Thyroid gland (tissue), 4 donors: ENCODE measurements around the gene THBS4. TPM values are rescaled to one million over a fixed set of nuclear protein-coding genes. Genes with fewer than 3 reads are reported as not detected.

Source experiments
- DNase-seq, 2 donors: peaks; one replicate each; pipeline ENCODE4 v3.0.0-alpha.2; 2019
- H3K27ac ChIP-seq, 3 donors: fragments of 200-600 bp; sonication (generic); 1 replicate in 2 of 3; 2 replicates in 1 of 3; pipeline ENCODE4 v1.5.1; 2016 to 2019; ENCODE audit warnings: mild to moderate bottlenecking in 1 of 3, moderate library complexity in 1 of 3
- H3K27me3 ChIP-seq: fragments of 200-600 bp; sonication (generic); one replicate; pipeline ENCODE4 v1.5.1; 2019
- H3K36me3 ChIP-seq, 2 donors: fragments of 200-600 bp; sonication (generic); one replicate each; pipeline ENCODE4 v1.5.1; 2016 to 2019
- H3K4me1 ChIP-seq, 2 donors: fragments of 200-600 bp; sonication (generic); one replicate each; pipeline ENCODE4 v1.5.1; 2017 to 2019
- H3K4me3 ChIP-seq, 3 donors: fragments of 200-600 bp; sonication (generic); replicated peaks in 1 of 3; 1 replicate in 2 of 3; 2 replicates in 1 of 3; pipeline ENCODE4 v1.5.1; 2016; ENCODE audit warnings: mild to moderate bottlenecking in 1 of 3
- H3K9me3 ChIP-seq: fragments of 200-600 bp; sonication (generic); one replicate; pipeline ENCODE4 v1.5.1; 2017
- POLR2A ChIP-seq, 2 donors: fragments of 450-650 bp; IDR thresholded peaks; one replicate each; pipeline ENCODE4 v1.6.1; 2017; ENCODE audit warnings: antibody characterized with exemption in 2 of 2, mild to moderate bottlenecking in 2 of 2, moderate library complexity in 1 of 2
- WGBS, 2 donors: methylation state at CpG; one replicate each; pipeline ENCODE4 v1.1.5; 2017; 5-methylcytosine and 5-hydroxymethylcytosine counted together
- intact Hi-C: fragments of 100-400 bp; cut with DNase I; formaldehyde crosslinking; loops from one replicate; pipeline ENCODE4 v1.15.1; 2023
- total RNA-seq, 4 donors: library from RNA; depleted of rRNA; stranded (reverse); fragments of >200 nt; gene quantifications; one replicate each; pipeline ENCODE4 v1.2.3, GENCODE V29; 2016
- TF ChIP-seq, protein P1 (sequence below), 6 experiments: fragments of 200-600 bp in 3 of 6; fragments of 450-650 bp in 3 of 6; sonication (generic) in 3 of 6; IDR thresholded peaks; one replicate each; pipeline ENCODE4 v1.5.1; 2016 to 2019; ENCODE audit warnings: antibody characterized with exemption in 6 of 6, mild to moderate bottlenecking in 2 of 6, inconsistent platforms in 1 of 6, moderate library complexity in 1 of 6

THBS4 gene
- total RNA-seq, 4 donors from 2014 or later = 2.4 to 4.5 (median 3.1) TPM

DNA sequence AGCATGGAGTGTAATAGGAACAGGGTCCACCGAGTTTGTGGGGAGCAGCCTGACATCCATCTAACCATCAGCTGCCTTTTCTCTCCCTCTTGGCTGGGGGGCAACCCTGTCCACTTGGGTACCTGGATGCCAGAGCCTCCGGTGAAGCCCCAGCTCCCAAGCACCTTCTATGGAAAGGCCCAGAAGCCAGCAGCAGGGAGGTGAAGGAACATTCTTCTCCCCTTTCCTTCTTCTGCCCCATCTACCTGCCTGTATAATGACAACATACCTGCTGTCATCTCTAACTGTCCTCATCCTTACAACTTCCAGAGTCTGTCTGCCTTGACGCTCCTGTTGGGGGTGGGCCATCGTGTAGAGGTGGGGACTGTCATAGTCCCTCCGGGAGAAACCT lies 33.1 kb downstream of the THBS4 start:
- intact Hi-C loops = no loop called here
- H3K9me3 ChIP-seq = no peaks in the 10 kb centered on the region
- H3K27me3 ChIP-seq = no peaks in the 10 kb centered on the region
- no peak for DNase-seq
- H3K27ac ChIP-seq = no peak overlapping the region
- no peaks in the 10 kb centered on the region for H3K36me3 ChIP-seq
- no peak for TF ChIP-seq POLR2A (IDR thresholded peaks at IDR 0.05)
- peaks cover 0 to 7% of the 10 kb centered on the region in 2 donors for H3K4me1 ChIP-seq
- 94 to 100% methylated on average over 5 of the region's 5 CpGs for WGBS, 2 donors
- no peak overlapping the region for H3K4me3 ChIP-seq

DNA sequence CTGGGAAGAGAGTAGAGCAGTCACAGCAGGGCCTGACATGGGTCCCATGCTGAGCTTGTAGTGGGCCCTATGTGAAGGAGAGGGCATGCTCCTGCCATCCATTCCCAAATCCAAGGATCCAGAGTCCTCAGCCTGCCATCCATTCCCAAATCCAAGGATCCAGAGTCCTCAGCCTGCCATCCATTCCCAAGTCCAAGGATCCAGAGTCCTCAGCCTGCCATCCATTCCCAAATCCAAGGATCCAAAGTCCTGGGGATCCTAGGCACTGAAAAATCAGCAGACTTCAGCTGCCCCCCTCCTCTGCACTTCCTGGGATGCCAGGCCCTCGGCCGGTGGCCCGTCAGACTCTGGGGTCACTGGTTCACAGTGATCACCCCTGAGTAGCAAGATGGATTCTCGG lies 33.6 kb downstream of the THBS4 start:
- Histone ChIP-seq H3K4me1 (peaks cover 0 to 7% of the 10 kb centered on the region in 2 donors), H3K27me3 (no peaks in the 10 kb centered on the region), H3K27ac (no peak overlapping the region), H3K4me3 (no peak overlapping the region), H3K36me3 (no peaks in the 10 kb centered on the region), H3K9me3 (no peaks in the 10 kb centered on the region)
- TF ChIP-seq, protein P1, sequence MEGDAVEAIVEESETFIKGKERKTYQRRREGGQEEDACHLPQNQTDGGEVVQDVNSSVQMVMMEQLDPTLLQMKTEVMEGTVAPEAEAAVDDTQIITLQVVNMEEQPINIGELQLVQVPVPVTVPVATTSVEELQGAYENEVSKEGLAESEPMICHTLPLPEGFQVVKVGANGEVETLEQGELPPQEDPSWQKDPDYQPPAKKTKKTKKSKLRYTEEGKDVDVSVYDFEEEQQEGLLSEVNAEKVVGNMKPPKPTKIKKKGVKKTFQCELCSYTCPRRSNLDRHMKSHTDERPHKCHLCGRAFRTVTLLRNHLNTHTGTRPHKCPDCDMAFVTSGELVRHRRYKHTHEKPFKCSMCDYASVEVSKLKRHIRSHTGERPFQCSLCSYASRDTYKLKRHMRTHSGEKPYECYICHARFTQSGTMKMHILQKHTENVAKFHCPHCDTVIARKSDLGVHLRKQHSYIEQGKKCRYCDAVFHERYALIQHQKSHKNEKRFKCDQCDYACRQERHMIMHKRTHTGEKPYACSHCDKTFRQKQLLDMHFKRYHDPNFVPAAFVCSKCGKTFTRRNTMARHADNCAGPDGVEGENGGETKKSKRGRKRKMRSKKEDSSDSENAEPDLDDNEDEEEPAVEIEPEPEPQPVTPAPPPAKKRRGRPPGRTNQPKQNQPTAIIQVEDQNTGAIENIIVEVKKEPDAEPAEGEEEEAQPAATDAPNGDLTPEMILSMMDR (IDR thresholded peaks at IDR 0.05) = no peak
- TF ChIP-seq POLR2A (IDR thresholded peaks at IDR 0.05) = no peak
- DNase-seq = no peak
- intact Hi-C loops = no loop called here
- WGBS, 2 donors = 84 to 100% methylated on average over 4 of the region's 4 CpGs

DNA sequence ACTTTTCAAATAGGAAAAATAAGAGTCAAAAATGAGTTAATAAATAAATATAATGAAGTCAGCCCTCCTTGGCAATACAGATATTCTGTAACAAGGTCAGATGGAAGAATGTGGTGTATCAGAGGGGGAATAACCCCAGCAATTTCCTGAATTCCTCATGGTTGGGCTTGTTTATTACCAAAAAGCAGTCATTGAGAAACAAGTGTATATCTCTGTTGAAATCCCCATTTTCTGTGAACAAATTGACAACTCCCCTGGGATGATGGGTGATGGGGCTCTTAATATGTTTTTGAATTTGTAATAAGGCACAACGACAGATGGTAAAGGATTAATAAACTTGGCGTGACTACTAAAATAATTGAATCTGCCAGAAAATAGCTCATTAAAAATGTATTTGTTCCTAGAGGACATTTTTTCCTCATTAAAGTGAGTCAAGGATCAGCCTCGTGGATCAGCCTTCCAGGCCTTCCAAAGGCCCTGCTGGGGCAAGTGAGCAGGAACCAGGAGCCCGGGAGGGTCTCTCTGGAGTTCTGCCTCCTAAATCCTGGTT lies 34.2 kb downstream of the THBS4 start:
- H3K4me3 ChIP-seq = no peak overlapping the region
- intact Hi-C loops = no loop called here
- no peaks in the 10 kb centered on the region for H3K27me3 ChIP-seq
- H3K9me3 ChIP-seq = no peaks in the 10 kb centered on the region
- DNase-seq = no peak
- no peak overlapping the region for H3K27ac ChIP-seq
- peaks cover 0 to 7% of the 10 kb centered on the region in 2 donors for H3K4me1 ChIP-seq
- 63 to 68% methylated on average over 4 of the region's 4 CpGs for WGBS, 2 donors
- TF ChIP-seq POLR2A (IDR thresholded peaks at IDR 0.05) = no peak
- TF ChIP-seq, protein P1 (IDR thresholded peaks at IDR 0.05) = no peak
- H3K36me3 ChIP-seq = no peaks in the 10 kb centered on the region

DNA sequence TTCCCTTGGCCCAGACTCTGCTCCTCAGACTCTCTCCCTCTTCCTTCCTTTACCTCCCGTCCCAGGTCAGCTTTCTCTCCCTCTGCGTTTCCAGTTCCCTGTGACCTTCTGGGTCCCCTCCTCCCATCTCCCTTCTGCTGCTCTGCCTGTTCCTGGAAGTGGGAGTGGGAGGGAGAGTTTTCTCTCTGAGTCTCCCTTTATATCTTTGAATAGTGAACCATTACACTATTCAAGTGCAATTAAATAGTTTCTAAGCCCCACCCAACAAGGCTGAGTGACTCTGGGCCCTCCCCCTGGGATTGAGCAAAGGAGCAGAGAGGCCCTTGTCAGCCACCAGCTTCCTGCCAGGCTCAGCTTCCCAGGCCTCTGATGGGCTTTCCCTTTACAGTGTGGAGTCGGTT lies 34.8 kb downstream of the THBS4 start:
- intact Hi-C loops = no loop called here
- TF ChIP-seq, protein P1 (IDR thresholded peaks at IDR 0.05) = no peak
- no peak for TF ChIP-seq POLR2A (IDR thresholded peaks at IDR 0.05)
- no peaks in the 10 kb centered on the region for H3K36me3 ChIP-seq
- H3K4me1 ChIP-seq = peaks cover 0 to 7% of the 10 kb centered on the region in 2 donors
- H3K27ac ChIP-seq = no peak overlapping the region
- H3K9me3 ChIP-seq = no peaks in the 10 kb centered on the region
- no peaks in the 10 kb centered on the region for H3K27me3 ChIP-seq
- no peak overlapping the region for H3K4me3 ChIP-seq
- DNase-seq = no peak
- 51 to 56% methylated on average over 3 of the region's 3 CpGs for WGBS, 2 donors

DNA sequence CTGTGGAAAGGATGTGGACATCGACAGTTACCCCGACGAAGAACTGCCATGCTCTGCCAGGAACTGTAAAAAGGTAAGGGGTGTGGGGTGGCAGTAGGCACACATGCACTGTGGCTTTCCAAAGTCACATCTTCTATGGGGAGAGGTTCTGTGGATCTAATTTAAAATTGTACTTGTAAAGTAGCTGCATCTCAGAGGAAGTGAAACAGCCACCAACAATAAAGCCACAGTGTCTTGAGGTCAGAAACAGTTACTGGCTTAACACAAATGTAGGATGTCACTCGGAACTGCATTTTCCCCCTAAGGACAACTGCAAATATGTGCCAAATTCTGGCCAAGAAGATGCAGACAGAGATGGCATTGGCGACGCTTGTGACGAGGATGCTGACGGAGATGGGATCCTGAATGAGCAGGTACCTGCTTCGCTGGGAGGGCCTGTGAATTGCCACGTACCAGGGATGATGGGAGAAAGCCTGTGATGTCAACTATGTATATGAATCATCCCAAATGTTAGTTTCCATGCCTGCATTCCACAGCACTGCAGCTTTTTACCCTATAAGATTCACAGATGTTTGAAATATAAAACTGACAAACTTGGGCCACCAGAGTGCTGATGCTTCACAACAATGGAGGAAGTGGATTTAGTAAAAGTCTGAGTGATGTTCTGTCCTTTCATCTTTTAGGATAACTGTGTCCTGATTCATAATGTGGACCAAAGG lies 35.3 kb downstream of the THBS4 start:
- no peak for TF ChIP-seq POLR2A (IDR thresholded peaks at IDR 0.05)
- TF ChIP-seq, protein P1 (IDR thresholded peaks at IDR 0.05) = no peak
- Histone ChIP-seq H3K27ac (no peak overlapping the region), H3K27me3 (no peaks in the 10 kb centered on the region), H3K36me3 (no peaks in the 10 kb centered on the region), H3K9me3 (no peaks in the 10 kb centered on the region), H3K4me3 (no peak overlapping the region), H3K4me1 (peaks cover 0 to 7% of the 10 kb centered on the region in 2 donors)
- no peak for DNase-seq
- WGBS, 2 donors = 86% methylated on average over 10 of the region's 10 CpGs
- intact Hi-C loops = no loop called here
